PC-3 (cell line): Measurements from ENCODE around the gene DDX39B.

ENCODE experiments used
- EZH2 ChIP-seq: fragments of 300-600 bp; sonication (generic); IDR thresholded peaks from one replicate; pipeline ENCODE4 v1.6.1; 2017; ENCODE audit warnings: antibody characterized with exemption, mild to moderate bottlenecking, low read length; ENCODE audit not compliant: unreplicated experiment
- EZH2phosphoT487 ChIP-seq: fragments of 300-600 bp; sonication (generic); IDR thresholded peaks from 2 replicates; pipeline ENCODE4 v1.6.1; 2018; ENCODE audit warnings: mild to moderate bottlenecking, antibody characterized with exemption, low read length, borderline replicate concordance
- TF ChIP-seq, protein P1 (sequence below): fragments of 300-600 bp; sonication (generic); conservative IDR thresholded peaks from 2 replicates; pipeline ENCODE4 v1.5.1; 2017; ENCODE audit warnings: antibody characterized with exemption, low read depth, mild to moderate bottlenecking, low read length

DNA sequence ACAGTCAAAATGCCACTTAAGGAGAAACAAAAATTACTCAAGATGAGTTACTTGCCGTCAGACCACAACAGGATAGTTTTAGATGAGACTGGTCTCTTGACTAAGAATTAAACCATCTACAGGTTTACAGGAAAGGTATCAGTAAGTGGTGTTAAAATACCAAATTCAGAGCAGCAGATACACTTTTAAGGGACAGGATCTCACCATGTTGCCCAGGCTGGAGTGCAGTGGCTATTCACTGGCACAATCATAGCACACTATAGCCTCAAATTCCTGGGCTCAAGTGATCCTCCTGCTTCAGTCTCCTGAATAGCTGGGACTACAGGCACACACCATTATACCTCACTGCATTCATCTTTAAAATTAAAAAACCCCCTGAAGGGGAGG is 8.4 kb downstream of the DDX39B start:
- TF ChIP-seq EZH2 (no peak), EZH2phosphoT487 (no peak)
- TF ChIP-seq, protein P1, sequence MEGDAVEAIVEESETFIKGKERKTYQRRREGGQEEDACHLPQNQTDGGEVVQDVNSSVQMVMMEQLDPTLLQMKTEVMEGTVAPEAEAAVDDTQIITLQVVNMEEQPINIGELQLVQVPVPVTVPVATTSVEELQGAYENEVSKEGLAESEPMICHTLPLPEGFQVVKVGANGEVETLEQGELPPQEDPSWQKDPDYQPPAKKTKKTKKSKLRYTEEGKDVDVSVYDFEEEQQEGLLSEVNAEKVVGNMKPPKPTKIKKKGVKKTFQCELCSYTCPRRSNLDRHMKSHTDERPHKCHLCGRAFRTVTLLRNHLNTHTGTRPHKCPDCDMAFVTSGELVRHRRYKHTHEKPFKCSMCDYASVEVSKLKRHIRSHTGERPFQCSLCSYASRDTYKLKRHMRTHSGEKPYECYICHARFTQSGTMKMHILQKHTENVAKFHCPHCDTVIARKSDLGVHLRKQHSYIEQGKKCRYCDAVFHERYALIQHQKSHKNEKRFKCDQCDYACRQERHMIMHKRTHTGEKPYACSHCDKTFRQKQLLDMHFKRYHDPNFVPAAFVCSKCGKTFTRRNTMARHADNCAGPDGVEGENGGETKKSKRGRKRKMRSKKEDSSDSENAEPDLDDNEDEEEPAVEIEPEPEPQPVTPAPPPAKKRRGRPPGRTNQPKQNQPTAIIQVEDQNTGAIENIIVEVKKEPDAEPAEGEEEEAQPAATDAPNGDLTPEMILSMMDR = no peak
